ENCODE results near the gene SHISA4.
"Not testable (repeated sequence)": the region's sequence is repeated elsewhere in the genome, so short reads cannot be mapped to it uniquely, and the experiment has no call there.

The SHISA4 gene, protein sequence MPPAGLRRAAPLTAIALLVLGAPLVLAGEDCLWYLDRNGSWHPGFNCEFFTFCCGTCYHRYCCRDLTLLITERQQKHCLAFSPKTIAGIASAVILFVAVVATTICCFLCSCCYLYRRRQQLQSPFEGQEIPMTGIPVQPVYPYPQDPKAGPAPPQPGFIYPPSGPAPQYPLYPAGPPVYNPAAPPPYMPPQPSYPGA

DNA sequence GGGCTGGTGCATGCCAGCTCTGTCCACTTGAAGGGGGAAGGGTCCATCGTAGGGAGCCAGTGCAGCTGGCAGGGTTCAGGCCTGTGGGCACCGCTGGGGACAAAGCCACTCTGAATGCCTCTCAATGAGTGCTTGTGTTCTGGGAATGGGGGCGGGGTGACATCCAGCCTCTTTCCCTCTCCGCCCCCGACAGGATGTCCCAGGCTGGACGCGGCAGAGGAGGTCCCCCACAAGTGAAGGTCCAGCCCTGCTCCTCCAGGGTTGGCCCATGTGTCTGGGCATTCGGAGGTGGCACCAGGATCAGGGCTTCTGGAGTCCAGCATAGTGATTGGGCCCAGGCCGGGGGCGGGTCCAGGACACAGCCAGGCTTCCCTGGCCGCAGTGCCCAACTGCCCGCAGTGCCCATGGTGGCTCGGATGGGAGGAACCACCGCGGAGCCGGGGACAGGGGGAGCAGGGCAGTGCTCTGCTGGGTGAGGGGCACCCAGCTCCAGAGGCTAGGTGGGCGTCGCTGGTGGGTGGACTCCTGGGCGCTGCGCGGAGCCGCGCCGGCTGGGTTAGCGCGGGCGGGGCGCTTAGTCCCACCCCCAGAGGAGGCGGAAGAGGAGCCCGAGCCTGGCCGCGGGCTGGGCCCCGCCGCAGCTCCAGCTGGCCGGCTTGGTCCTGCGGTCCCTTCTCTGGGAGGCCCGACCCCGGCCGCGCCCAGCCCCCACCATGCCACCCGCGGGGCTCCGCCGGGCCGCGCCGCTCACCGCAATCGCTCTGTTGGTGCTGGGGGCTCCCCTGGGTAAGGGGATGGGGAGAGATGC, at the start of gene SHISA4:
Gene SHISA4 (plus strand): TSS at position 617 of the 808 bp plus-strand sequence. CDS start 97 bp downstream, at position 714.
- peak; percentile 38 for DNase-seq

DNA sequence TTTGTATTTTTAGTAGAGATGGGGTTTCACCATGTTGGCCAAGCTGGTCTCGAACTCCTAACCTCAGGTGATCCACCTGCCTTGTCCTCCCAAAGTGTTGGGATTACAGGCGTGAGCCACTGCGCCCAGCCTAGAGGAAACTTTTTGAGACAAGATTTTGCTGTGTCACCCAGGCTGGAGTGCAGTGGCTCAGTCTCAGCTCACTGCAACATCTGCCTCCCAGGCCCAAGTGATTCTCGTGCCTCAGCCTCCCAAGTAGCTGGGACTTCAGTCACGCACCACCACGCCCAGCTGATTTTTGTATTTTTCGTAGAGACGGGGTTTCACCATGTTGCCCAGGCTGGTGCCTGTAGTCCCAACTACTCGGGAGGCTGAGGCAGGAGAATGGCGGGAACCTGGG, 49.6 kb upstream of the SHISA4 start:
- DNase-seq: not testable (repeated sequence)

DNA sequence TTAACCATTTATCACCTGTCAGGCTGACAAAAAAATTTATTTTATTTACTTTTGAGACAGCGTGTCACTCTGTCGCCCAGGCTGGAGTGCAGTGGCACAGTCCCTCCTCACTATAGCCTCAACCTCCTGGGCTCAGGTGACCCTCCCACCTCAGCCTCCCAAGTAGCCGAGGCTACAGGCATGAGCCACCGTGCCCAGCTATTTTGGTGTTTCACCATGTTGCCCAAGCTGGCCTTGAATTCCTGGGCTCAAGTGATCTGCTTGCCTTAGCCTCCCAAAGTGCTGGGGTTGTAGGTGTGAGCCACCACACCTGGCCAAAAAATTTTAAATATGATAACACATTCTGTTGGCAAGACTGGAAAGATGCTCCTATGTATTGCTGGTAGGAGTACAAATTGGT, 48.6 kb upstream of the SHISA4 start:
- DNase-seq: no peak

DNA sequence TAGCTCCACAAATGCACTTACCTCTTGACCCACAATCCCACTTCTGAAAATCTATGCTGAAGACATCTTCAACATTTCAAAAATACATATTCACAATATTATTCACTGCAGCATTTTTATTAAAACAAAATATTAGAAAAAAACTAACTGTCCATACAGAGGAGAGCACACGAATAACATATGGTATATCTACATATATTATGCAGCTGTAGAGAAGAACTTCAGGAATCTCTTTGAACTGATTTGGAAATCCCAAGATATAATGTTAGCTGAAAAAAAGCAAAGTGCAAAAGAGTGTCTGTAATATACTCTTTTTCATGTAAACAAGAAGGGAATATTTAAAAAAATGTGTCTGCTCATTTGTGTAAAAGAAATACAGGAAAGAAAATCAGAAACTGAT, 48.2 kb upstream of the SHISA4 start:
- no peak for DNase-seq

DNA sequence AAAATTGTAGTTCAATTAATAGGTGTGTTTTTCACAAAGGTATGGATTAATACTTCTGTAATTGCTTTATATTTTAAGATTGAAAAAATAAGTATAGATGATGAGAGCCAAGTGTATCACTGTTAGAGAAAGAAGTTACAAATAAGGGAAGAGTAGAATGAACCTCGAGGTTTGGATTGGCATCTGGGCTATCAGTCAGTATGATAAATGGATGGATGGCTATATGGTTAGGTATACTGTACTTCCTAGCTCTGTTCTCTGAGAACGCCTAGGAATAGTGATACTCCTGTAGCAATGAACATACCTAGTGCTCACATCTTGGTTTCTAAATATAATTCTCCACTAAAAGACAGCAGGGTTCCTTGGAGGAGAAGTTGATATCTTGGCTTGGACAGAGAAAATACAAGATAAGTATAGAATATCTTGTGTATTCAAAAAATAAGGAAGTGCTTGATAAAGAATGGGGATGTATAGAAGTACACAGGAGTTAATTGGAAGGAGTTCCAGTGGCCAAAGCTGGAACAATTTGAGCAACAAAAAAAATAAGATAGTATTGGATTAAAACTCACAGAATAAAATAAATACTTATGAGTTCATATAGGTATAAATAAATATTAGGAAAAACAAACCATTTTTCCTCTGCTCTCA, 47.3 kb upstream of the SHISA4 start:
- no peak for DNase-seq

DNA sequence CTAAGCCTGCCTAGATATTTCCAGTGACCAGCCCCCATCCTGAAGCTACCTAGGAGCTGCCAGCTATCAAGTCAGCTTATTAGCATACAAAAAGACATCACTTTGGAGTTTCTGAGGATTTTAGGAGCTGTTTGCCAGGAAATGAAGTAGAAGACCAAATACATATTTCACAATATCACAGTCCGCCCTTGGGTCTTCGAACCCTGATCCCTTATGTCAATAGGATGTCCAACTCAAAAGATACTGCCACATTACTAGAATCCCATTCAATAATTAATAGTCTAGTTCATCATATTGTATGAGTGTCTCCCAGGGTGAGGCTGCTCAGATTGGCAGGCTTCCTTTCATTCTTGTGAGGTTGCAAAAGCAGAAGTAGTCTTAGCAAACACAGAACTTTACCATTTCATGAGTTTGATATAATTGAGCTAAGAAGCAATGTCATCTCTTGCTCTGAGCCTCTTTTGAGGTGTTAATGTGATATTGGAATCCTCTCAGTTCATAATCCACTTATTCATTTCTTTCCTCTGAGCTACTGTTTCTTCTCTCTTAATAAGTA, 46.1 kb upstream of the SHISA4 start:
- DNase-seq: no peak

DNA sequence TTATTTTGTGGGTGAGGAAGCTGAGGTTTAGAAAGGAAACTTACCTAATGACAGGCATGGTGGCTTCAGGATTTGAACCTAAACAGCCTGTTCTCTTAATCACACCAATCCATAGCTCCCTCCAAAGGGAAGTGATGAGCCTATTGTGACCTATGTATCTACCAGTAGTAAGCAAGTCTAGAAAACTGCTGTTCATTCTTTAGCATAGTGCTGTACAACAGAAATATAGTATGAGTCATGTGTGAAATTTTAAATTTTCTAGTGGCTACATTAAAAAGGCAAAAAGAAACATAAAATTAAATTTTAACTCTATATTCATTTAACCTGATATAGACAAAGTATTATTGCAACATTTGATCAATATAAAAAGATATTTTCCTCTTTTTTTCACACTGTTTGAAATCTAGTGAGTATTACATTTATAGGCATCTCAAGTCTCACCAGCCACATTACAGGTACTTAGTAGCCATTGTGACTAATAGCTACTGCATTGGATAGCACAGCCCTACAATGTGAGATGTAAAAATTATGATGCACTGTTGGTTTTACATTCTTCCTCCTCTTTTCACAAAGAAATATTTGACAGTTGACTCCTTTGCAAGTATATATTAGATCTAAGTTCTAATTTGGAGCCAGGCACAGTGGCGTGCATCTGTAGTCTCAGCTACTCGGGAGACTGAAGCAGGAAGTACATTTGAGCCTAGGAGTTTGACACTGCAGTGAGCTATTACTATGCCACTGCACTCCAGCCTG, 43.2 kb upstream of the SHISA4 start:
- DNase-seq: no peak

DNA sequence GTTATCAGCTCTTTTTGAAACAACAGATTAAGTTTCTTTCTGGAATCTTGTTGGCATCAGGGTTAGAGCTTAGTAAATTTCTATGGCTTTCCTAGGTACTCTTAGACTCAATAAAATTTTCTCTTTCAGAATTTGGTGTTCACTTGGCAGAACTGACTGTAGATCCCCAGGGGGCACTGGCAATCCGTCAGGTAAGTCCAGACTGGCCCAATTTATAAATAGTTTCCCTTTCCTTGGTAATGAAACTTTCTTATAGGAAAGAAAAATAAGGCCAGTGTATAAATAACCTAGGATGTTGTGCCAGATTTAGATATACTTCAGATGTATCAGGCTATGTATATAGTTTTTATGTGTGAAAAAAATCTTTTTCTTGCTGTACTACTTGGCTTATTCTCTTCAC, 41.5 kb upstream of the SHISA4 start:
- DNase-seq: no peak

DNA sequence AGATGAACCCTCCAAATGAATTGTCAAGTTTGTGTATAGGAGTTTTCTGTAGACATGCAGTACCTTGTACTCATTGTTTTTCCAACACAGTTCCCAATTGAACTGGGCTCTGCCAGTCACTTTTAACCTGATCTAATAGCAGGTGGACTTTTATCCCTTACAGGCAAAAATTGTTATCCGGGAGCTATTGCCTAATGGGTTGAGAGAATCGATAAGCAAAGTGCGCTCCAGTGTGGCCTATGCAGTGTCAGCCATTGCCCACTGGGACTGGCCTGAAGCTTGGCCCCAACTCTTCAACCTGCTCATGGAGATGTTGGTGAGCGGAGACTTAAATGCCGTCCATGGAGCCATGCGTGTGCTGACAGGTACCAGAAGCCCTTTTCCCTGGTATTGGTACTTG, 40.5 kb upstream of the SHISA4 start:
- no peak for DNase-seq

DNA sequence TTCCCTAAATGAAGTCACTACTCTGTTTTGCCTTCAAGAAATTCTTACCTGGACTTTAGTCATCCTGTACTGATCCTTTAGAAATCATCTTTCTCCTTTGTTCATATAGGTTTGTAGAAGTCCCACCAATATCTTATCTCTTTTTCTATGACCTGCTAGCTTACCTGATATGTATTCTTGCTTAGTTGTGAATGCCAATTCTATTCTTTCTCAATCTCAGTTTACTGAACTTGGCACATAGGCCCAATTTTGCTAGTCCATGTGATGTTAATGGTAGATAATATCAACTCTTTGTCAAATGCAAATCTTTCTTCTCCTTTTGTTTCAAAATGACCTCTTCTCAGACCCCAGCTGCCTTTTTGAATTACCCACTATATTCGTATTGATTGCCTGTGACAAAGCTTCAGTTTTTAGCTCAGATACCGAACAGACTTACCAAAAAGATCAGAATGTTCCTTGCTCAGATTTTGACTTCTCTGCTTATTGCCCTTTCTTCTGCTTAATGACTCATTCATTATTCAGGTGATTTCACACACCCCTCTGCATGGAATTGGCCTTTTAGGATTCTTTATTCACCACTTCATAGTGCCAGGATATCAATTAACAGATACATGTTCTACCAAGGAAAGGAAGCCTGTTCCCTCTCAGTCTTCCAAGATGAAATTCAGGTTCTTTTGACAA, 39.2 kb upstream of the SHISA4 start:
- DNase-seq: no peak

DNA sequence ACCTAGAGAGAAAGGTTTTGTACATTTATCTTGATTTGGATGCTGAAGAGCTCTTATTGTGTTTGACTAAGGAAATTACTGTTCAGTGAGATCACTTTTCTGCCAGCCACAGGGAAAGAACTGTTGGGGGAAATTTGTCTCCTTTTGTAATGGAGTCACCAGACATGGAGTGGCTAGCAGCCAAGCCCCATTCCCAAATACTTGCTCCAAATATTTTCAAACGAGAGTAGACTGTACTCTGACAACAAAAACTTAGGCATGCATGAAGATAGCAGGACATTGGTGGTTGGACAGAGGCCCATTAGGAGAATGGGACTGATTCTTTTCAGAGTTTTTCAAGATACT, 38.7 kb upstream of the SHISA4 start:
- peak; percentile 53 for DNase-seq

DNA sequence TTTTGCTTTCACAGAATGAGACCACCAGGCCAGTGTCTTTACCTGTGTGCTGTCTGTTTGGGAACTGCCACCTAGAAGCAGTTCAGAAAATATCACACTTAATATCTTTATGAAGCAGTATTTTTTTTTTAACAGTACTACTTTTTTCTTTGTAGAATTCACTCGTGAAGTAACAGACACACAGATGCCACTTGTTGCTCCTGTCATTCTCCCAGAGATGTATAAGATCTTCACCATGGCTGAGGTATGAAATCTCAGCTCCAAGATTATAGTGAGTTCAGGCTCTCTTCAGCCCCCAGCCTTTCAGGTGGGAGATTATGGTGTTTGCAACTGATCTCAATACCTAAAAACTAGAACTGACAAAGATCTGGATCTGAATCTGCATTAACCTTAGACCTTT, 36.7 kb upstream of the SHISA4 start:
- no peak for DNase-seq

DNA sequence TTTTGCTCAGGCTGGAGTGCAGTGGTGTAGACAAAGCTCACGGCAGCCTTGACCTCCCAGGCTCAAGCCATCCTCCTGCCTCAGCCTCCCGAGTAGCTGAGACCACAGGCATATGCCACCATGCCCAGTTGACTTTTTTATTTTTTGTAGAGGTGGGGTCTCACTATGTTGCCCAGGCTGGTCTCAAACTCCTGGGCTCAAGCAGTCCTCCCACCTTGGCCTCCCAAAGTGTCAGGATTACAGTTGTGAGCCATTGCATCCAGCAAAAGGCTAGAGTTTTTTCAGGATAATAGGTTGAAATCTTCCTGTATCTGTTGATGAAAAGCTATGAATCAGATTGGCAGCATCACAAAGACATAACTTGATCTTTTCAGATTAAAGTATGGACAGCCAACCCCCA, 32.0 kb upstream of the SHISA4 start:
- not testable (repeated sequence) for DNase-seq

DNA sequence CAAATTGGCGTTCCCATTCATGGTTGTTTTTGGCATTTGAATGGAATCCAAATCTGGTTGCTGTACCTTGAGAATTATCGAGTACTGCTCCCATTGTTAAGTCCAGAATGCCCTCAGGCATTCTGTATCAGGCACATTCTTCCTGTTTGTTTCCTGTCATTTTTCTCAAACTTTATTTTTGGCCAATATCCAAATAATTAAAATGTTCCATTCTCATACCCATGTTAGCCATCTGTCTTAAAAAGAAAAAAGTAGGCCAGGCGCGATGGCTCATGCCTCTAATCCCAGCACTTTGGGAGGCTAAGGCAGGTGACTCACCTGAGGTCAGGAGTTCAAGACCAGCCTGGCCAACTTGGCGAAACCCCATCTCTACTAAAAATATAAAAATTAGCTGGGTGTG, 29.3 kb upstream of the SHISA4 start:
- DNase-seq: no peak

DNA sequence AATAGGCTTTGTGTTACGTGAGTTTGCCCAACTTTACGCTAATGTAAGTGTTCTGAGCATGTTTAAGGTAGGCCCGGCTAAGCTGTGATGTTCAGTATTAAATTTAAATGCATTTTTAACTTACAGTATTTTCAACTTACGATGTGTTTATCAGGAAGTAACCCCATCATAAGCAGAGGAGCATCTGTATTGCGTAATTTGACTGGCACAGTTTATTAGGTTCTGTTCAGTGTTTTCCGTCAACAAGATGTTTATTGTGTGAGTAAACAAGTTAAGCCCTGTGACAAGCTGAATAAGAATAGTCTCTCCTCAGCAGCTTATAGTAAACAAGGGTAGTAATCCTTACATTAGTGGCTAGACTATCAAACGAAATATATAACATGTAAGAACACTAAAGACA, 27.2 kb upstream of the SHISA4 start:
- no peak for DNase-seq

DNA sequence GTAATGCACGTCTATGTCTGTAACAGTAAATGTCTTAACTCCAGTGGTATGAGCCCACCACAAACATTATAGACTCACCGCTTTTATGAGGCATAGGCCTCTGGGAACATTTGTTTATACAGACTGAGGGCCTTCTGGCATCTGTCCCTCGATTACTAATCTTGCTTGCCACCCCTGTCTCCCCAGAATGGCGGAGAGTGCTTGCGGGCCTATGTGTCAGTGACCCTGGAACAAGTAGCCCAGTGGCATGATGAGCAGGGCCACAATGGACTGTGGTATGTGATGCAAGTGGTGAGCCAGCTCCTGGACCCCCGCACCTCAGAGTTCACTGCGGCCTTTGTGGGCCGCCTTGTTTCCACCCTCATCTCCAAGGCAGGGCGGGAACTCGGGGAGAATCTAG, 18.3 kb upstream of the SHISA4 start:
- no peak for DNase-seq

DNA sequence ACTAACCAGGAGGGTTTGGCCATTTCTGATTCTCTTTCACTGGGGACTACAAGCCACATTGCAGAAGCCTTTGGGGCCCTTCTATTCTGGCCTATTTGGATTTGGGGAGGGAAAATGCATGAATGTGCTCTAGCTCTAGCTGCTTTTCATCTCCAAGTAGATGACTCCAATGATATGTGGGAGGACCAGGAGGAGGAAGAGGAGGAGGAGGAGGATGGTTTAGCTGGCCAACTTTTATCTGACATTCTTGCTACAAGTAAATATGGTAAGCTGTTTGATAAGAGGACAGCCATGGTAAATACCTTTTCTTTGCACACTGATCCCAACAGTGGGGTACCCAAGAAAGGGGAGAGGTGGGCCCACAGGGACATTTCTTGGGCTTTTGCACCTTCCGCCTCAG, 14.0 kb upstream of the SHISA4 start:
- DNase-seq: no peak

DNA sequence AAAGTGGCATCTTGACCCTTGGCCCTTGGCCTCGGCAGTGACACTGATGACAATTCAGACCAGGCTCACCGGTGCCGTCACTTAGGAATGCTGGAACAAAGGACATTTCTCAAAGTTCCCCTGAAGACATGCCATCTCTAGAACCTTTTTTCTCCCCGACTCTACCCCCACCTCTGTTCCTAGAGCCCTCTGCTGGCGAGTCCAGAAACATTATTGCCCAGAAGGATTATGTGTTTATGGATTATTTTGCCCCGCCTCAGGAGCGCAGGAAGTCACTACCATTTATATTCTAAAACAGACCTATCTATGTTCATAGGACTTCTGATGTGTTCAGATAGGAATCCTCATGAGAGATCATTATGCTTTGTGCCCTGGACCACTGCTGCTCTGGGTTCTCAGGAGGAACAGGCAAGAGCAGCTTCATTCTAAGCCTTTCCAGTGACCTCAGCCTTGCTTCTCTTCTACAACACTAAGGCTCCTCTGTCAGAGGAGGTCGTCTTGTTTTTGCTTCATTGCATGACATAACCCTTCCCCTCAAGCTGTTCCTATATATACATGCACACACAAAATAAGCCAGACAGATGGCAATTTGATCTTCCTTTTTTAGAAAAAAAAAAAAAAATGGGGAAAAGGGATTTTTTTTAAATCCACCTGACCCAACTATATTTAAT, 12.4 kb upstream of the SHISA4 start:
- no peak for DNase-seq

DNA sequence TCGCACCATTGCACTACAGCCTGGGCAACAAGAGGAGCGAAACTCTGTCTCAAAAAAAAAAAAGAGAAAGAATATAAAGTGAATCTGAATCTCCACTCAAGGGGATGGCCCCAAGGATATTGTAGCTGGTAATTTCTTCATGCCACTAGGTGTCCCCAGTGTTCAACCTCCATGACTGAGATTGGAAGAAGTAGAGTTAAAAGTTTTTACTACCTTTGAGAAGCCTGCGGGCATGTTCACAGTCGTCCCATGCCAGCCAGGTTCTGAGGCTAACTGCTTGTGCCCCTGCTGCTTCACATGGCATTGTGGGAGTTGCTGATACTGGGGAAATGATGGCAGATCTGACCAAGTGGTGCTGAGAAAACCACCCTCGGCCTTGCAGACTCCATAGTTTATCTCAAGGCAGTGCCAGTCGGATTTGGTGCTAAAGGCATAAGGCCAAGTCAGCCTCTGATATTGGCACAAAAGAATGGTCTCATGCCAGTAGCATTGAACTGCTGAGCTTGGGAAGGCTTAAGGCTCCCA, 10.8 kb upstream of the SHISA4 start:
- peak; percentile 59 for DNase-seq

DNA sequence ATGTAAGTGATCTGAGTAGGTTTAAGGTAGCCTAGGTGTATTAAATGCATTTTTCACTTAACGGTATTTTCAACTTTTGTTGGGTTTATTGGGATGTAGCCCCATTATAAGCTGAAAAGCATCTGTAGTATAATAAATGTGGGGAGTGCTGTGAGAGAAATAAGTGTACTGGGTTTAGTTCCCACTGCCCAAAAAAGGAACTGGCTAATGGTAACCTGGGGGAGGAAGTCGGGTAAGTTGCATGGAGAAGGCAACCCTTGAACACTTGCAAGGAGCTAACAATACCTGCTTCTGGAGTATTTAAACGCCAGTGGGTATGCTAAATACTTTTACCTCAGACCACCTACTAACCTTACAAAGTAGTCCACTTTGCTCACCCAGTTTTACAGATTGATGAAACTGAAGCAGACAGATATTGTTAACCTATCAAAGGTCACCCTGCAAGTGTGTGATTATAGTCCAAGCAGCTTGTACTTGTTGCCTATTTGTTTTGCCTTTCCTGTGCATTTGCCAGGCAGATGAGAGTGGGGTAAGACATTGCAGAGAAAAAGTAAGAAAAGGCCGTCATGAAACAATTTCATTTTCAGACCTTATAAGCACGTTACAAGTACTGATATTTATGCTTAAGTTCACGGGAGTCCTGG, 7.6 kb upstream of the SHISA4 start:
- DNase-seq: no peak

DNA sequence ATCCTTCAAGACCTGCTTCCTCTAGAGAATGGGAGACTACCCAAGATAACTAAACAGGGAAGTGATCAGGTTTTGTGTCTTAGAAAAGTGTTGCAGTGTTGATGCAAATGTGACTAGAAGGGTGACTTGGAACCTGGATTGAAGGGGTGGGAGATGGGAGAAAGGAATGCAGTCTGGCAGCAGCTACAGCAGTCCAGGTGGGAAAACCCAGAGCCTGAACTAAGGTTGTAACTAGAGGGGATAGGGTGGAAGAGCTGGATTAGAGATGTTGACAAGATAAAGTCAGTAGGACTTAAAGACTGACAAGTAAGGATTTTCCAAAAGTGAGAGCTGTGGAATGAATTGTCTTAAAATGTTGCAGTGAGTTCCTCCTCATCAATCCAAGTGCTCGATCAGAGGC, 7.1 kb upstream of the SHISA4 start:
- no peak for DNase-seq
